Lung (tissue), 12 donors: Measurements from ENCODE around the gene CYSLTR2. TPM values are rescaled to one million over a fixed set of nuclear protein-coding genes. Genes with fewer than 3 reads are reported as not detected.

Source experiments
- ATAC-seq: fragments of 200-7000 bp; cut with Tn5 transposase; one replicate; pipeline ENCODE4 v1.9.1; 2020; ENCODE audit warnings: moderate number of reproducible peaks; ENCODE audit not compliant: insufficient read depth, low FRiP score
- DNase-seq, 3 donors: peaks; one replicate each; pipeline ENCODE4 v3.0.0-alpha.2; 2013 to 2017
- H3K27ac ChIP-seq, 2 donors: one replicate each; pipeline ENCODE4 v1.5.1; 2013; ENCODE audit warnings: mild to moderate bottlenecking in 2 of 2, moderate library complexity in 2 of 2, control low read depth in 1 of 2, inconsistent platforms in 1 of 2, low read depth in 1 of 2, low read length in 1 of 2
- H3K27me3 ChIP-seq, 3 donors: one replicate each; pipeline ENCODE4 v1.5.1; 2013; ENCODE audit warnings: low read length in 2 of 3; ENCODE audit not compliant: control insufficient read depth in 3 of 3, insufficient read depth in 3 of 3
- H3K36me3 ChIP-seq, 4 donors: one replicate each; pipeline ENCODE4 v1.5.1; 2013; ENCODE audit warnings: low read length in 4 of 4, mild to moderate bottlenecking in 1 of 4, moderate library complexity in 1 of 4; ENCODE audit not compliant: control insufficient read depth in 4 of 4, insufficient read depth in 4 of 4
- H3K4me1 ChIP-seq, 5 donors: one replicate each; pipeline ENCODE4 v1.5.1; 2013; ENCODE audit warnings: low read length in 5 of 5, mild to moderate bottlenecking in 2 of 5, moderate library complexity in 1 of 5; ENCODE audit not compliant: control insufficient read depth in 5 of 5, insufficient read depth in 5 of 5
- H3K4me3 ChIP-seq: one replicate; pipeline ENCODE4 v1.5.1; 2013; ENCODE audit warnings: mild to moderate bottlenecking, control low read depth, moderate library complexity
- H3K9ac ChIP-seq, 2 donors: one replicate each; pipeline ENCODE4 v1.5.1; 2013; ENCODE audit warnings: low read length in 2 of 2, control low read depth in 1 of 2; ENCODE audit not compliant: insufficient read depth in 1 of 2
- H3K9me3 ChIP-seq, 4 donors: one replicate each; pipeline ENCODE4 v1.5.1; 2013; ENCODE audit warnings: low read length in 3 of 4, mild to moderate bottlenecking in 1 of 4, moderate library complexity in 1 of 4; ENCODE audit not compliant: control insufficient read depth in 4 of 4, insufficient read depth in 3 of 4
- CTCF ChIP-seq: IDR thresholded peaks from 2 replicates; pipeline ENCODE4 v1.5.1; 2012; ENCODE audit warnings: mild to moderate bottlenecking; ENCODE audit errors: control extremely low read depth, extremely low read depth
- WGBS, 2 donors: extraction: QIAGEN DNeasy Blood & Tissue Kit; methylation state at CpG; one replicate each; pipeline ENCODE4 v1.1.7; 2013; 5-methylcytosine and 5-hydroxymethylcytosine counted together
- polyA plus RNA-seq, 2 donors: library from polyadenylated mRNA; stranded (reverse); fragments of 200-250 nt; gene quantifications; one replicate each; pipeline ENCODE4 v1.2.1, GENCODE V29; 2013
- total RNA-seq, 2 donors: library from RNA; depleted of rRNA in 1 of 2; stranded (reverse); fragments of >200 nt in 1 of 2; gene quantifications; one replicate each; pipeline ENCODE4 v1.2.1, GENCODE V29; 2014 to 2021
- donor health status: control.
- donor health status: control.
- donor health status: Bipolar disorder and iron deficiency.
- donor health status: healthy.
- donor health status: DM: yes; HTN: yes; CAD: no.

CYSLTR2 gene
- total and polyA plus RNA-seq, 4 donors: 0.32 to 0.92 (median 0.54) TPM

GRCh38 chr13:48735571-48735970 lies 81.8 kb downstream of the CYSLTR2 start:
- H3K36me3 ChIP-seq: no peaks in the 10 kb centered on the region
- H3K27me3 ChIP-seq: no peaks in the 10 kb centered on the region
- peaks cover 0 to 32% (median 4%) of the 10 kb centered on the region in 5 donors for H3K4me1 ChIP-seq
- no peak overlapping the region for H3K27ac ChIP-seq
- WGBS, 2 donors: 82 to 92% methylated on average over 3 of the region's 3 CpGs
- H3K4me3 ChIP-seq: no peak overlapping the region
- ATAC-seq (no peak), DNase-seq (no peak)
- H3K9me3 ChIP-seq: peaks cover 0 to 2% (median 0%) of the 10 kb centered on the region in 4 donors
- H3K9ac ChIP-seq: no peak overlapping the region
- TF ChIP-seq CTCF: no peak

DNA sequence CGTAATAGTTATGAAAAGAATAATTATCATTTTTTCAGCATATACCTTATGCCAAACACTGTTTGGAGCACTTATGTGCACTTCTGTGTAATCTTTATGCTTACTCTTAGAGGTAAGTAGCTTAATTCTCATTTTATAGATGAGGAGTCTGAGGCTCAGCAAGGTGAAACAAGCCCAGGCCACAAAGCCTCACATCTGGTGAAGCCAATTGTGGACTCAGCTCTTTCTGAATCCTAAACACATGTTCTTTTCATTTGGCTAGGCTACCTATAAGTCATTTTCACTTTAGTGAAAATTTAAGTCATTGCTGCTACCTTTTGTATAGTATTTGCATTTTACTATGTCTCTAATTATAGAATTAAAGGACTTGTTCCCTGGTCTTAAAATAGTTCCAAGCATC lies 84.0 kb downstream of the CYSLTR2 start:
- Histone ChIP-seq H3K36me3 (no peaks in the 10 kb centered on the region), H3K4me3 (no peak overlapping the region), H3K9me3 (no peaks in the 10 kb centered on the region), H3K9ac (no peak overlapping the region), H3K27ac (no peak overlapping the region), H3K27me3 (no peaks in the 10 kb centered on the region), H3K4me1 (peaks cover 0 to 36% (median 2%) of the 10 kb centered on the region in 5 donors)
- WGBS, 2 donors: 90 to 100% methylated on average over 1 of the region's 1 CpG
- ATAC-seq: no peak
- TF ChIP-seq CTCF: no peak
- DNase-seq: no peak

DNA sequence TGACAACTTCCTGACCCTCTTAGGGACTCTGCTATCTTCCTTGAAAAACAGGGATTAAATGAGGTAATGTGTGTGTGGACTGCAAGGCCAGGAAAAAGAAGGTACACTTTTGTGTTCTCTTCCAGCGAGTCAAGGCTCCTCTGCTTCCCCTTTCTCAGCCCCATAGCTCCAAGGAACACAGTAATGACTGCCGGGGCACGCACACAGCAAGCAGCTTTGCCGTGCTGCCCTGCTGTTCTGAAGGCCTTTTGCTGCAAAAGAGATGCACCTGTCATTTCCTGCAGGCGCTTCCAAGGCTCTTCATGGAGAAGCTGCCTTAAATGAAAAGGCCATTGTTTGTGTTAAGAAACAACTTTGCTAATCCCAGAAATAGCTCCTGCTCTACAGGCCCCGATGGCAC lies 84.6 kb downstream of the CYSLTR2 start:
- peak overlapping the region in 1 of 2 donors; percentile 36 for H3K9ac ChIP-seq
- 34 to 48% methylated on average over 6 of the region's 6 CpGs for WGBS, 2 donors
- no peak for ATAC-seq

More for the DNA sequence above, 84.6 kb downstream of the CYSLTR2 start:
- H3K27me3 ChIP-seq: no peaks in the 10 kb centered on the region
- H3K4me1 ChIP-seq: peaks cover 0 to 36% (median 2%) of the 10 kb centered on the region in 5 donors
- no peaks in the 10 kb centered on the region for H3K36me3 ChIP-seq
- H3K27ac ChIP-seq: no peak overlapping the region
- H3K9me3 ChIP-seq: peaks cover 0 to under 1% (median 0%) of the 10 kb centered on the region in 4 donors
- TF ChIP-seq CTCF: no peak
- no peak overlapping the region for H3K4me3 ChIP-seq
- no peak for DNase-seq
